Neural crest cell (in vitro differentiated cells): Measurements from ENCODE around the gene ACAT1. TPM values are rescaled to one million over a fixed set of nuclear protein-coding genes. Genes with fewer than 3 reads are reported as not detected.
A peak's percentile ranks its signal among the peaks of the same experiment; 100 is the strongest.
"Not testable (repeated sequence)": the region's sequence is repeated elsewhere in the genome, so short reads cannot be mapped to it uniquely, and the experiment has no call there.

Experiments
- DNase-seq: peaks from one replicate; pipeline ENCODE4 v3.0.0; 2021; ENCODE audit warnings: low read depth, mixed read lengths, low spot score
- H3K27ac Mint-ChIP-seq: one replicate; pipeline ENCODE4 v1.8.0; 2021; ENCODE audit warnings: mild to moderate bottlenecking, mixed read lengths; ENCODE audit not compliant: unreplicated experiment
- H3K27me3 Mint-ChIP-seq: 2 replicates; pipeline ENCODE4 v1.8.0; 2021; ENCODE audit warnings: low read depth, mild to moderate bottlenecking, mixed read lengths
- H3K36me3 Mint-ChIP-seq: 2 replicates; pipeline ENCODE4 v1.8.0; 2021; ENCODE audit warnings: low read depth, mild to moderate bottlenecking, mixed read lengths
- H3K4me1 Mint-ChIP-seq: 2 replicates; pipeline ENCODE4 v1.8.0; 2021; ENCODE audit warnings: mixed read lengths
- H3K4me3 Mint-ChIP-seq: one replicate; pipeline ENCODE4 v1.8.0; 2021; ENCODE audit warnings: mild to moderate bottlenecking, mixed read lengths
- H3K9me3 Mint-ChIP-seq: 2 replicates; pipeline ENCODE4 v1.8.0; 2021; ENCODE audit warnings: mixed read lengths
- CTCF ChIP-seq: fragments of 200-600 bp; sonication (generic); conservative IDR thresholded peaks from 2 replicates; pipeline ENCODE4 v1.5.0; 2021; ENCODE audit warnings: antibody characterized with exemption, mild to moderate bottlenecking
- total RNA-seq: library from RNA; stranded (reverse); gene quantifications from 2 replicates; pipeline ENCODE4 v1.2.1, GENCODE V29; 2021

The ACAT1 gene
- total RNA-seq, 1 donor from 2014 or later: 45.6 TPM

GRCh38 chr11:108117746-108118371 is 3.5 kb upstream of the ACAT1 start:
- DNase-seq: no peak
- peak overlapping the region; percentile 62 for H3K4me3 Mint-ChIP-seq

GRCh38 chr11:108120936-108121273 is 462 bp upstream of the ACAT1 start:
- not testable (repeated sequence) for DNase-seq, H3K27me3 Mint-ChIP-seq, H3K27ac Mint-ChIP-seq, H3K36me3 Mint-ChIP-seq, H3K9me3 Mint-ChIP-seq
- Mint-ChIP-seq H3K4me1 (peaks cover 27% of the 10 kb centered on the region), H3K4me3 (peak overlapping the region; percentile 95)

More at GRCh38 chr11:108117746-108118371, 3.5 kb upstream of the ACAT1 start:
- peak; percentile 73 for TF ChIP-seq CTCF
- Mint-ChIP-seq H3K36me3 (peaks cover 6% of the 10 kb centered on the region), H3K9me3 (no peaks in the 10 kb centered on the region), H3K27me3 (no peaks in the 10 kb centered on the region), H3K4me1 (peaks cover 28% of the 10 kb centered on the region), H3K27ac (no peak overlapping the region)

GRCh38 chr11:108122166-108122628 is 830 bp downstream of the ACAT1 start:
- H3K4me1 Mint-ChIP-seq: peaks cover 27% of the 10 kb centered on the region

GRCh38 chr11:108125096-108125495 is 3.7 kb downstream of the ACAT1 start:
- H3K27me3 Mint-ChIP-seq: no peaks in the 10 kb centered on the region

More at GRCh38 chr11:108122166-108122628, 830 bp downstream of the ACAT1 start:
- Mint-ChIP-seq H3K4me3 (peak overlapping the region; percentile 95), H3K27ac (no peak overlapping the region), H3K36me3 (peaks cover 11% of the 10 kb centered on the region), H3K9me3 (no peaks in the 10 kb centered on the region), H3K27me3 (no peaks in the 10 kb centered on the region)
- no peak for TF ChIP-seq CTCF
- DNase-seq: no peak

GRCh38 chr11:108128772-108129171 is 7.4 kb downstream of the ACAT1 start:
- Mint-ChIP-seq H3K36me3 (peaks cover 10% of the 10 kb centered on the region), H3K9me3 (no peaks in the 10 kb centered on the region), H3K4me1 (peaks cover 14% of the 10 kb centered on the region), H3K27me3 (no peaks in the 10 kb centered on the region), H3K4me3 (no peak overlapping the region), H3K27ac (no peak overlapping the region)
- DNase-seq: no peak
- TF ChIP-seq CTCF: no peak

More at GRCh38 chr11:108125096-108125495, 3.7 kb downstream of the ACAT1 start:
- Mint-ChIP-seq H3K9me3 (no peaks in the 10 kb centered on the region), H3K4me1 (peaks cover 27% of the 10 kb centered on the region), H3K4me3 (peak overlapping the region; percentile 64), H3K36me3 (peaks cover 11% of the 10 kb centered on the region), H3K27ac (no peak overlapping the region)
- DNase-seq: no peak
- TF ChIP-seq CTCF: no peak

GRCh38 chr11:108131993-108132392 is 10.6 kb downstream of the ACAT1 start:
- H3K27me3 Mint-ChIP-seq: no peaks in the 10 kb centered on the region
- no peak overlapping the region for H3K27ac Mint-ChIP-seq
- TF ChIP-seq CTCF: no peak
- H3K4me1 Mint-ChIP-seq: no peaks in the 10 kb centered on the region
- H3K4me3 Mint-ChIP-seq: no peak overlapping the region
- no peaks in the 10 kb centered on the region for H3K9me3 Mint-ChIP-seq
- H3K36me3 Mint-ChIP-seq: peaks cover 3% of the 10 kb centered on the region
- no peak for DNase-seq

- DNase-seq, H3K4me3 Mint-ChIP-seq, H3K4me1 Mint-ChIP-seq, H3K36me3 Mint-ChIP-seq, H3K27me3 Mint-ChIP-seq, H3K27ac Mint-ChIP-seq, H3K9me3 Mint-ChIP-seq: not testable (repeated sequence)
These were observed 11.7 kb downstream of the ACAT1 start for GRCh38 chr11:108132993-108133538.
